HG02642 (cell line): Measurements from ENCODE around the gene BCR.

ENCODE experiments used
- ATAC-seq: cut with Tn5 transposase; IDR thresholded peaks from one replicate; pipeline ENCODE4 v1.9.1; 2021; ENCODE audit warnings: mild to moderate bottlenecking; ENCODE audit not compliant: unreplicated experiment, poor library complexity

The BCR gene

DNA sequence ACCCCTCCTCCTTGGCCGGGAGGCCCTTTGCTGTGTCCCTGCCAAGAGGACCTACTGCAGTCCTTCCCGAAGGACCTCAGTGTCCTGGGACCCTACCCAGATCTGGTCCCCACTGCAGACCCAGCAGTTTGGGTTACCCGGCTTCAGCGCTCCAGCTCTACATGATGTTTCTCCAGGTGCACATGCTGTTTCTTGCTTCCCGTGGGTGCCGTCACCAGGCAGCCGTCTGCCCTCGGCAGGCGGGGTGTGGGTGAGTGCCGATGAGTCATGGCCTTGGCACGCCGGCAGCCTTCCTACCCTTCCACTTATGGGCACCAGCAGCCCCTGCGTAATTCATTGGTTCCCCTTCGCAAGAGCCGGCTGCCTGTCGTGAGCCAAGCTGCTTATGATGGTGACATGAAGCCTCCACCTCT lies 101.8 kb downstream of the BCR start:
- ATAC-seq, result no peak

- no peak for ATAC-seq
Observed at GRCh38 chr22:23282516-23282915, 102.2 kb downstream of the BCR start.

DNA sequence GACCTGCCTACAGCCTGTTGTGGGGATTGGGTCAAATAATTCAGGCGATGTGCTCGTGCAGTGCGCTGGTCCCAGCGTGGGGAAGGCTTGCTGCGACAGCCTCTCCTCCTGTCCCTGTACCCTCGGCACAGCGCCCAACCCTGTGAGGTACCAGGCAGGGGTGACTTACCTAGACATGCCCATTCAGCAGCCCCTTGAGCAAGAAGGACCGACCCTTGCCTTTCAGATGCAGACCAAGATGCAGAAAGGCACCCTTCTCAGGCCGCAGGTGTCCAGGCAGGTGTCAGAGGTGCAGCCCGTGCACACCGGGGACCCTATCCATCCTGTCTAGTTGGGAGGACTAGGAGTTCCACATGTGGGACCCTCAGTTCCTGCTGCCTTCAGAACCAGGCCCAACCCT lies 102.7 kb downstream of the BCR start:
- ATAC-seq, result no peak

DNA sequence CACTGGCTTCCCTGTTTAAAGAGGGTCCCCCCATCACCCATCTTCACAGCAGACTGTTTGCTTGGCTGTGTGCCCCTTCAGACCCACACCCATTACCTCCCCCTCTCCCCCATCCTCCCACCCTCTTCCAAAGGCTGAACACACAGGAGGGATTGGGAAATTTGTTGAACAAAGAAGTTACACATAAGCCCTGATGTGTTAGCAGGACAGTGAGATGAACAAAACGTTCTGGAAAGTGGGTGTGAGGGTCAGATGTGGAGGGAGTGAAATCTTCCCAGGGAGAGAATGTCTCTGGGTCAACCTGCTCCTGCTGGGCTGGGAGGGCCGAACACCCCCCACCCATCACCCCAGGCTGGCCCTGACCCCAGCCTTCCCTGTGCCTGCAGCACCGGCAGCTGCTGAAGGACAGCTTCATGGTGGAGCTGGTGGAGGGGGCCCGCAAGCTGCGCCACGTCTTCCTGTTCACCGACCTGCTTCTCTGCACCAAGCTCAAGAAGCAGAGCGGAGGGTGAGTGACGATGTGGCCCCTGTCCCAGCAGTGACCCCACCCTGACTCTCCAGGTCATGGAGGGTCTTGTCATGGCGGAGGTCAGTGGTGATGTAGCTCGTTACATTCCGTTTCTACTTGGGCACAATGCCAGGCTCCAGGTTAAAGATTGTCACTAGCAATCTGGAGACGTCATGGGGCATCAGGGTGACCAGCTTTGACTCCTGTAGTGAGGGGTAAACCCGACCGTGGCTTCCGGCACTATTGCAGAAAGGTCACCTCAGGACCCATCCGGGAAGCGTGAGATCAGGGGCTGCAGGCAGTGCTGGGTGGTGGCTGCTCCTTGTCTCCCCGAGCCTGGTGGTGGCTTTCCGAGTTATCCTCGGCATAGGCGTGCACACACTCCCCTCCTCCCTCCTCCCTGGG lies 103.5 kb downstream of the BCR start:
- ATAC-seq, result no peak

DNA sequence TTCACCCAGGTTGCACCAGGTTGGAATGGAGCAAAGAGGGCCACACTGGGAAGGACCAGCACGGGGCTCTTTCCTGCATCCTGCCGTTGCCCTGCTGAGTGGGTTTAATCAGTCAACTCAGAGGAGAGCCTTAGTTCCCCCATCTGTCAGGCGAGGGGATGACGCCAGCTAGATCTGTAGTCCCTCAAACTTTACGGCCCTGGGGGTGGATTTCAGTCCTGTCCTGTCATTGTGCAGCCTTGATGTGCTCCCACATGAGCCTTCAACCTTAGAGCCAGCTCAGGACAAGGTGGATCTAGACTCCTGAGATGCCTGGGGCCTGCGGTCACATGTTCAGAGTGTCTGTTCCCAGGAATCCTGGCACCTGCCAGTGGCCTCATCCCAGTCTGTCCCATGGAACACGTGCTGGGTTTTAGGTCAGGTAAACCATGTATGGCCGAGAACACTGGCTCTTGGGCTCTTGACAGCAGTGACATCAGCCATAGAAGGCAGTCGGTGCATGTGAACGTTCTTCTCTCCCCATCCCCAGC lies 104.3 kb downstream of the BCR start:
- no peak for ATAC-seq

GRCh38 chr22:23285236-23285635 lies 104.9 kb downstream of the BCR start:
- no peak for ATAC-seq

DNA sequence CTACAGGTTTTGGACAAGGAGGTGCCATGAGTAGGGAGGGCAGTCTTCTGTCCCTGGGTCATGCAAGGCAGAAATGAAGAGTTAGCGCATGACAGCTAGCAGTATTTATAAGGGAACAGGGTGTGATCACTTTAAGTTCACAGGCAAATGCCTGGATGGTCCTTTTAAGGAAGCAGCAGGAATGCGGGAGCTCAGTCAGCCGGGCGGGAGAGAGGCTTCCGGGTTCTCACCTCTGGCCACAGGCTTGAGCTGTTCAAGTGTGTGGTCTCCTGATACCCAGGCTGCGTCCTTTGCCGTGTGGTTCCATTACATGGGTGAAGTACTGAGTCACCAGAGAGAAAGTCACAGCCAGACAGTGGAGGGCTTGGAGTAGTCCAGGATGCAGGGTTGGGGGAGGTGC lies 105.4 kb downstream of the BCR start:
- ATAC-seq, result no peak

- no peak for ATAC-seq
Observed at GRCh38 chr22:23286296-23286695, 106.0 kb downstream of the BCR start.

DNA sequence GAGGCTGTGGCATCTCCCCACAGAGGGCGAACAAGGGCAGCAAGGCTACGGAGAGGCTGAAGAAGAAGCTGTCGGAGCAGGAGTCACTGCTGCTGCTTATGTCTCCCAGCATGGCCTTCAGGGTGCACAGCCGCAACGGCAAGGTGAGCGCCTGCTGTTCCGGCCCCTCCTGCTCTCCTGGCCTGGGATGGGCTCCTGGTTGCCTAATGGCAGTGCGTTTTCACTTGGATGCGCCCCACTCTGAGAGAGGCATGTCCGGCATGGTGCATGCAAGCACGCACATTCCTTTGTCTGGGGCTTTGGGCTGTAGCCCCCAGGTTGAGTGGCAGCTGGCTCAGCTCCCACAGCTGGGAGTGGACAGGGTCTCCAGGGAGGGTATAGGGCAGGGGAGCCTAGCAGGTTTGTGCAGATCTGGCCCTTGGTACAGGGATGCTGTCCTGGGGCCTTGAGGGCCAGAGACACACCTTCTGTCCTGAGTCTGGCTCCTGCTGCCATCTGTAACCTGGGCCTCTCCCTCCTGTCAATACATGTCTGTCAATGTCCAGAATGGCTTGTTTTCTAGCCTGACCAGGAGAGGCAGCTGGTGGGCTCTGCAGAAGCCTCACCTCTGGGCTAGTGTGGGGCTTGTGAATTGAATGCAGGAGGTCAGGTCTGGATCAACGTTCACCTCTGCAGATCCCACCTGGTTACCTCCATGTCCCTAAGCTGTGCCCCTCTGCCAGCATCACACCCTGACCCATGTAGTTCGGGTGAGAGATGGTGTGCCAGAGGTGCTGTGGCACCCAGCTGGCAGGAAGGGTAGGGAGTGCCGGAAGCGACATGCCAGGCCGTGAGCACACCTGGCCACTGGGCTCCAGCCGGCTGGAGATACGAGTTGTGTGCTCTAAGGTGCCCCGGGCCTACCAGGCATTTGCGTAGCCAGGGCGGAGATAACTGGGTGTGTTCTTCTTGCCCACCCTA lies 107.1 kb downstream of the BCR start:
- ATAC-seq, result no peak

- no peak for ATAC-seq
Observed at GRCh38 chr22:23288301-23289129, 108.2 kb downstream of the BCR start.

DNA sequence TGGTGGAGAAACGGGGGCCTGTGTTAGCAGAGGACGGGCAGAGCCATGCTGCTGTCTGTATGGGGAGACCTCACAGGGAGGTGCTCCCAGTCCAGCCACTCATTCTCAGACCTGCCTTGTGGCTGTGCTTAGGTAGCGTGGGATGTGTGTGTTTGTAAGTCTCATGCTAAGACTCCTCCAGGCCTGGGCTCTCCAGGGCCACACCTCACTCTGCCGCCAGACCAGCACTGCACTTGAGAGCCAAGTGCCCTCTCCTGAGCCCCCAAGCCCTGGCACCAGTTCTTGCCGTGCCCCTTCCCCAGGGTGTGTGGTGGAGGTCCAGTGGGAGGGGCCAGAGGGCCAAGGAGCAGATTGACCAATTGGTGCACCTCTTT lies 108.8 kb downstream of the BCR start:
- ATAC-seq, result no peak

GRCh38 chr22:23289851-23290724 lies 109.8 kb downstream of the BCR start:
- no peak for ATAC-seq

DNA sequence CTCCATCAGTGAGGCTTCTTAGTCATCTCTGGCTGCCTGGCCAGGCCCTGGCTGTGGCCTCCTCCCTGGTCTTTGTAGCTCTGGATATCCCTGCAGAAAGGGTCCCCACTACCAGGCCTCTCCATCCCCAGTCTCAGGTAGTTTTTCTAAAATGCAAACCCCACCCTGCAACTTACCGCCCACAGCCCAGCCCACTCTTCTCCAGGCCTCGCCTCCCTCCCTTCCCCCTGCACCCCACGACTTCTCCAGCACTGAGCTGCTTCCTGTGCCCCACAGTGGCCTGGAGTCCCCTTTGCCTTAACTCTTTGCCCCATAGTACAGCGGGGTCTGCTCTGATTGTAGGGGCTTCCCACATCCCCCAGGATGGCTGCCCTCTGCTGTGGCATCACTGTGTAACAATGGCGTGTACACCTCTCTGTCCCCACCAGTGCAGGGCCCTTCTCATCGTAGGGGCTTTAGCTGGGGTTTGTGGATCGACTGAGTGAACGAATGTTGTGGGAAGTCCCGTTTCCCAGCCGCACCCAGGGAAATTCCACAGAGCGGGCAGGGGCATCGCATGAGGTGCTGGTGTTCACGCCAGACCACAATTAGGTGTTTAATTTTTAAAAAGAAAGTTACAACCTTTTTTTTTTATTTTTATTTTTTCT lies 111.6 kb downstream of the BCR start:
- no peak for ATAC-seq

DNA sequence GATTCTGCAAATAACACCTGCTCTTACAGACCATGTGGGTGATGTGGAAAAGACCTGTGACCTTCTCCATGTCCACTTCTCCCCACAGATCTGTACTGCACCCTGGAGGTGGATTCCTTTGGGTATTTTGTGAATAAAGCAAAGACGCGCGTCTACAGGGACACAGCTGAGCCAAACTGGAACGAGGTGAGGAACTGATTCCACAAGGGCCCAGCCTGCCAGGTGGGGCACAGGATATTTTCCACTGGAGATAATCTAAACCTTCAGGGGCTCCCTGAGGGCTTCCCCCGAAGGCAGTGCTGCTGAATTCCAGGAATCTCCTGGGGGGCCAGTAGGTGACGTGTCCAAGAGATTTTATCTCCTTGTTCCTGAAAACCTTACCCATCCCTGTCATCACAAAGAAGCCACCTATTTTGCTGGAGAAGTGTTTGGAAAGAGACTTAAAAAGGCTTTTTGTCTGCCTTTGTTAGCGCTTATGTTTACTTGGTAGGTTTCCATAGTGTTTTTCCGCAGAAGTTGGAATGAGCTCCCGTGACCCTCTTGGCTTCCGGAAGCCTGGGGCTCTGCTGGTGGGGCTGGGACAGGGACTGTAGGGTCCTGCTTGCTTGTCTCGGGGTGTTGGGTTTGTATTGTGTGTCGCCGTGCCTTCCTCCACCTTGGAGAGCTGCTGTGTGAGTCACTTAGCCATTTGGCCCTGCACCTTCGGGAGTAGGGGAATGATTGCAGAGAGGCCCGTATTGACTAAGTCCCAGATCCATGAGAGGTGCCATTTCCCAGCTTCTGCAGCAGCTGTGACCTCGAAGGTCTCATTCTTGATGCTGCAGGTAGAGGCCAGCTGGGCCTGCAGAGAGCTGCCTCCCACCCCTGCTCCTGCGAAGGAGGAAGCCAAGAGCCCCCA lies 112.4 kb downstream of the BCR start:
- no peak for ATAC-seq

GRCh38 chr22:23293720-23294119 lies 113.4 kb downstream of the BCR start:
- no peak for ATAC-seq

- ATAC-seq, result no peak
Observed at GRCh38 chr22:23294221-23294620, 113.9 kb downstream of the BCR start.

GRCh38 chr22:23300476-23300875 lies 120.2 kb downstream of the BCR start:
- no peak for ATAC-seq

DNA sequence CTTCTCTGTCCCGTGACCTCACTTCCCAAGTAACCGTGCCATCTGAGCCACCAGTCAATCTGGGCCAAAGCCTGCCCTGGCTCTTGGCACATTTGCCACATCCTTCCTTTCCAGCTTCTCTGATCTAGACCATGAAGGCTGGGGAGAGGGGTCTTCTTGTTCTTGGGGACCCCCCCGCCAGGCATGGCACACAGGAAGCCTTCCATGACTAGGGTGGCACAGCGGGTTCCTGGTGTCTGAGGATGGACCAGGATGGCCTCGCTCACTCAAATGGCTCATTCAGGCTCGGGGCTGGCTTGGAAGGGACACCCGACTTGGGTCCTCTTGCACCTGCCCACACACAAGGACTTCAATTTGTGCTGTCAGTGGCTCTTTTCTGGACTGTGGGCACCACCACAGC lies 121.3 kb downstream of the BCR start:
- no peak for ATAC-seq
